ENCODE results near the gene HOXB4.

HOXB4 gene

GRCh38 chr17:48571826-48572417 is 6.2 kb downstream of the HOXB4 start:
- DNase-seq (ENCODE audit: low read depth, low spot score): no peak

GRCh38 chr17:48571024-48571818 is 6.9 kb downstream of the HOXB4 start:
- DNase-seq (ENCODE audit: low read depth, low spot score): no peak

GRCh38 chr17:48570325-48571023 is 7.7 kb downstream of the HOXB4 start:
- DNase-seq (ENCODE audit: low read depth, low spot score): no peak

- DNase-seq (ENCODE audit: low read depth, low spot score): no peak
These were observed 8.4 kb downstream of the HOXB4 start for GRCh38 chr17:48569674-48570324.

GRCh38 chr17:48569240-48569582 is 8.9 kb downstream of the HOXB4 start:
- no peak for DNase-seq (ENCODE audit: low read depth, low spot score)

- no peak for DNase-seq (ENCODE audit: low read depth, low spot score)
These were observed 9.5 kb downstream of the HOXB4 start for GRCh38 chr17:48568499-48569239.

GRCh38 chr17:48567646-48568354 is 10.3 kb downstream of the HOXB4 start:
- DNase-seq (ENCODE audit: low read depth, low spot score): no peak

- DNase-seq (ENCODE audit: low read depth, low spot score): no peak
These were observed 10.9 kb downstream of the HOXB4 start for GRCh38 chr17:48567209-48567608.

GRCh38 chr17:48566717-48567116 is 11.4 kb downstream of the HOXB4 start:
- DNase-seq (ENCODE audit: low read depth, low spot score): no peak

GRCh38 chr17:48565925-48566710 is 12.0 kb downstream of the HOXB4 start:
- DNase-seq (ENCODE audit: low read depth, low spot score): no peak

- no peak for DNase-seq (ENCODE audit: low read depth, low spot score)
These were observed 13.1 kb downstream of the HOXB4 start for GRCh38 chr17:48565022-48565554.

- no peak for DNase-seq (ENCODE audit: low read depth, low spot score)
These were observed 13.7 kb downstream of the HOXB4 start for GRCh38 chr17:48564188-48565021.

GRCh38 chr17:48563867-48564187 is 14.3 kb downstream of the HOXB4 start:
- DNase-seq (ENCODE audit: low read depth, low spot score): no peak

- no peak for DNase-seq (ENCODE audit: low read depth, low spot score)
These were observed 14.7 kb downstream of the HOXB4 start for GRCh38 chr17:48563385-48563838.

GRCh38 chr17:48562934-48563333 is 15.2 kb downstream of the HOXB4 start:
- DNase-seq (ENCODE audit: low read depth, low spot score): no peak

- DNase-seq (ENCODE audit: low read depth, low spot score): no peak
These were observed 16.0 kb downstream of the HOXB4 start for GRCh38 chr17:48561884-48562810.

GRCh38 chr17:48559840-48560817 is 18.0 kb downstream of the HOXB4 start:
- DNase-seq (ENCODE audit: low read depth, low spot score): no peak
